Peyer's patch (tissue), 4 donors: ENCODE measurements around the gene TRIM24.

ENCODE experiments used
- CTCF ChIP-seq, 6 experiments: fragments of 450-650 bp in 4 of 6; fragments of 200-600 bp in 2 of 6; sonication (generic) in 1 of 6; IDR thresholded peaks; one replicate each; pipeline ENCODE4 v1.5.1; 2017 to 2019; ENCODE audit warnings: antibody characterized with exemption in 6 of 6, mild to moderate bottlenecking in 3 of 6, moderate library complexity in 1 of 6
- POLR2A ChIP-seq, 2 donors: fragments of 450-650 bp; IDR thresholded peaks; one replicate each; pipeline ENCODE4 v1.5.1; 2017; ENCODE audit warnings: antibody characterized with exemption in 2 of 2, mild to moderate bottlenecking in 2 of 2, moderate library complexity in 2 of 2

- TF ChIP-seq POLR2A (IDR thresholded peaks at IDR 0.05) (no peak), CTCF (IDR thresholded peaks at IDR 0.05) (no peak)
These were observed 173.0 kb downstream of the TRIM24 start for GRCh38 chr7:138632826-138633602.
